Ureter (tissue), 1 donor: ENCODE measurements around the gene SLC7A8. TPM values are rescaled to one million over a fixed set of nuclear protein-coding genes. Genes with fewer than 3 reads are reported as not detected.

ENCODE experiments used
- DNase-seq: peaks from one replicate; pipeline ENCODE4 v3.0.0-alpha.2; 2020; ENCODE audit warnings: low spot score
- total RNA-seq: library from RNA; stranded (reverse); gene quantifications from one replicate; pipeline ENCODE4 v1.2.4, GENCODE V29; 2023
- donor health status: DM: yes; HTN: yes; CAD: no.

SLC7A8 gene
- total RNA-seq, 1 donor from 2014 or later = 58.5 TPM

GRCh38 chr14:23158779-23159178 is 24.7 kb downstream of the SLC7A8 start:
- no peak for DNase-seq

DNA sequence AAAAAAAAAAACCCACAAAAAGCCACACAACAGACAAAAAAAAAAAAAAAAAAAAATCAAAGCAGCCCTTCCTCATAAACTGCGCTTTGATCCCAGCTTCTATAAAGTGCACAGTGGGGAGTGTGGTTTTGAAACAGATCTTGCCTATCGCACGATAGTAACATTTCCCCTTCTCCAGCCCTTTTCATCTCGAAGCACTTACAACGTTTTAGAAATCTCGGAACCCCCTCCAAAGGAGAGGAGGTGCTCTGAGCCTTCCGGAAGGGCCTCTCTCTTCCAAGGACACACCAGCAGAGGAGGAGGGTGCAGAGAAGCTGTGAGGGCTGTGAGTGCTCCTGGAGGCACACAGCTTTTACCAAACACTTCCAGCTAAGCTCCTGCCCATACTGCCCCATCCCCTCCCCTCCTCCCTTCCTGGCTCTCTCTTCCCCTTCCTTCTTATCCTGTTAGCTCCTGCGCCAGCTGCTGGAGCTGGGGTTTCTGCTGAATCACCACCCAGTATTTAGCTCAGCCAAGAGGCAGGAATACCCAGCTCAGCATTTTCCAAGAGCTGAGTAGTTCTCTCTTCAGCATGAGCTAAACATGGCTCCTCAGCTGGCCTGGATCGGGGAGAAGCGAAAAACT is 28.4 kb downstream of the SLC7A8 start:
- peak; percentile 82 for DNase-seq

DNA sequence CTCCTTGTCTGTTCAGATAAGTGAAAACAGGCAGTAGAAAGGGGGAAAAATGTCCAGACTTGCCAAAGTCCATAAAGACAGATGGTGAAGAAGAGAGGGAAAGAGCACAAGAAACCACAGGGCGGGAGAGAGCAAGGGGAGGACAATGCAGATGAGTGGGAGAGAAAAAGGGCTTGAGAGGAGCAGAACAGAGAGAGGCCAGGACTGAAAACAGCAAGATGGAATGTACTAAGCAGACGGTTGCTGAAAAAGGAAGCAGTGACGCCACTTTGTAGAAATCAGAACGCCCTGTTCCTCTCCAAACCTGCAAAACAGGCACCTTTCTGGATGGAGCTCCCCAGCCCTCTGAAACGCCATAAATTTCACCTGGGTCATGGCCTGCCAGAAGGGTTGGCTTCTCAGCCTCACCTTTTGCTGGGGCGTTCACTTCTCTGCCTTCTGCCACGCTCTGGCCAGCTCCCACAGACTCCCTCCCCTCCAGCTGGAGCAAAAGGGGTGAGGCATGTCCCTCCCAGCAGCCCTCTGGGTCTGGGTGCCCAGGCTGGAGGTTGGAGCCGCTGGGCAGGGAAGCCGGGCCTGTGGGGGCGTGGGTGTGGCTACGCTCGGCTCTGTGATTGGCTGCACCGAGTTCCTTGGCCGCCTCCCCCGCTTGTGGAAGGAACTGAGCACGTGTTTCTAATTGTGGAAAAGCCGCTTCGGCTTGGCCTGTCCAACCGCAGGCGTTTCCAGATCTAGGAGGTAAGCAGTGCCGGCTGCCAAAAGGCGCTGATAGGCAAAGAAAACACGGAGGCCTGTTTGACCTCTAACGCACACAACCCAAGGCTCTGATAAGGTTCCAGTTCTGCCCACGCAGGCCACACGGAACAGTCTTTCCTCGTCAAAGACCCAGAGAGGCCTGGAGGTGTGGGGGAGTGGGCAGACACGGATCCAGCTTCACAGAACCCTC is 29.3 kb downstream of the SLC7A8 start:
- peak; percentile 94 for DNase-seq

DNA sequence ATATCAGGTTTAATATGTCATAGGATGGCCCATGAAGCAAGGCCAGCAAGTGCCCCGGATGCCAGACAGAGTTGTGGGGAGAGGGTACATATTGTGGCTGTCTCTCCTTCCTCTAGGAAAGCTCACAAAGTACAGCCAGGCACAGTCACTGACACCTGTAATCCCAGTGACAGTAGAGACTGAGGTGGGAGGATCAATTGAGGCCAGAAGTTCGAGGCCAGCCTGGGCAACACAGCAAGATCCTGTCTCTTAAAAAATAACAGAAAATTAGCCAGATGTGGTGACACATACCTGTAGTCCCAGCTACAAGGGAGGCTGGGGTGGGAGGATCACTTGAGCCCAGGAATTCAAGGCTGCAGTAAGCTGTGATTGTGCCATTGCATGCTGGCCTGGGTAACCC is 32.1 kb downstream of the SLC7A8 start:
- no peak for DNase-seq

DNA sequence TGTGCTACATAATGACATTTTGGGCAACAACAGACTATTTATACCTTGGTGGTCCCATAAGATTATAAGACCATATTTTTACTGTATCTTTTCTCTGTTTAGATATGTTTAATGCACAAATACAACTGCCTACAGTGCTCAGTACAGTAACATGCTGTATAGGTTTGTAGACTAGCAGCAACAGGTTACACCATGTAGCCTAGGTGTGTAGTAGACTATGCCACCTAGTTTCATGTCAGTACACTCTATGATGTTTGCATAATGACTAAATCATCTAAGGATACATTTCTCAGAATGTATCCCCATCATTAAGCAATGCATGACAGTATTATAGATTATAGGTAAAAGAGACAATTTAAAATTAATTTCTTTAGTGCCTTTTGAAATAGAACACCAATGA is 33.7 kb downstream of the SLC7A8 start:
- no peak for DNase-seq

DNA sequence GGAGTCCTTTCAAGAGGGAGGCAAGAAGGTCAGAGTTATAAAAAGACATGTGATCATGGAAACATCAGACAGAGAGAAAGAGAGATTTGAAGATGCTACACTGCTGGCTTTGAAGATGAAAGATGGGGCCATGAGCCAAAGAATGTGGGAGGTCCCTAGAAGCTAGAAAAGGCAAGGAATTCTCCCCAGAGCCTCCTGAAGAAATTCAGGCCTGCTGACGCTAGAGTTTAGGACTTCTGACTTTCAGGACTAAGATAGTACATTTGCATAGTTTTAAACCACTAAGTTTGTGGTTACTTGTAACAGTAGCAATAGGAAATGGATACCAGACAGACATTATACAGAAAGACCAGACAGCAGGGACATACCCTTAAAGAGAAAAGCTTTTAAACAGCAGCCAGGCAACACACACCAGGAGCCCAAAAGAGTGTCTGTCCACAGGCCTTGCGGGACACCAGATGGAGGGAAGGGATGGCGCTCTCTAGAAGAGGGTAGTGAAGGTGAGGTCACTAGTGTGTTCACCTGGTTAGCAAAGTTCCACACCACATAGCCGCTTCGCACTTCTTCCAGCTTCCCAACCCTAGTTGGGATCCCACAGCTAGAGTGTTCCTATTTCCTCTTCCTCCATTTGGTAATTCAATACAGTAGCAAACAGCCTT is 34.7 kb downstream of the SLC7A8 start:
- no peak for DNase-seq

- DNase-seq = no peak
Observed at GRCh38 chr14:23147676-23148075, 35.8 kb downstream of the SLC7A8 start.

DNA sequence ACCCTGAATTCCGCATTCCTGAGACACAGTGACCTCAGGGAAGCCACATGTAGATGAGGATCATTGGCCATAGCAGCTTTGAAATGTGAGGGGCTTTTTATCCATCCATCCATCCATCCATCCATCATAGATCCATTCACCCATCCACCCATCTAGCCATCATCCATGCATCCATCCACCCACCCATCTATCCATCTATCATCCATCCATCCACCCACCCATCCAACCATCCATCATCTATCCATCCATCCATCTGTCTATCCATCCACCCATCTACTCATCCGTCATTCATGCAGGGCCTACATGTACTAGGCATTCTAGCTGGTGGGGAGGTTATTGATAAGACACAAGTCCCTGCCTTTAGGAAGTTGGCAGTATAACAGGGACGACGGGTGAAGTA is 36.5 kb downstream of the SLC7A8 start:
- no peak for DNase-seq

- DNase-seq = no peak
Observed at GRCh38 chr14:23146351-23146910, 37.0 kb downstream of the SLC7A8 start.

- DNase-seq = no peak
Observed at GRCh38 chr14:23145794-23146350, 37.6 kb downstream of the SLC7A8 start.

DNA sequence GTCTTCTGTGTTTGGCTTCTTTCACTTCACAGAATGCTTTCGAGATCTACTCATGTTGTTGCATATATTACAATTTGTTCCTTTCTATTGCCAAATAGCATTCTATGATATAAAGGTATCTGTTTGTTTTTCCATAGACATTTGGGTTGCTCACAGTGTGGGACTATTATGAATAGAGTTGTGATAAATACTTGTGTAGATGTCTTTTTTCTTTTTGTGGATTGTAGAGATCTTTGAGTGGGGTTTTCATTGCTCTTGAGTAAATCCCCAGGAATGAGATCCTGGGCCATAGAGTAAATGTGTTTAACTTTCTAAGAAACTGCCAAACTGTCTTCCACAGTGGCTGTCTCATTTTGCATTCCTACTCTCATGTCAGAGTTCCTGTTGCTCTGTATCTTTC is 39.5 kb downstream of the SLC7A8 start:
- no peak for DNase-seq

- DNase-seq = no peak
Observed at GRCh38 chr14:23142826-23143225, 40.6 kb downstream of the SLC7A8 start.

GRCh38 chr14:23141706-23142444 is 41.6 kb downstream of the SLC7A8 start:
- peak; percentile 72 for DNase-seq

DNA sequence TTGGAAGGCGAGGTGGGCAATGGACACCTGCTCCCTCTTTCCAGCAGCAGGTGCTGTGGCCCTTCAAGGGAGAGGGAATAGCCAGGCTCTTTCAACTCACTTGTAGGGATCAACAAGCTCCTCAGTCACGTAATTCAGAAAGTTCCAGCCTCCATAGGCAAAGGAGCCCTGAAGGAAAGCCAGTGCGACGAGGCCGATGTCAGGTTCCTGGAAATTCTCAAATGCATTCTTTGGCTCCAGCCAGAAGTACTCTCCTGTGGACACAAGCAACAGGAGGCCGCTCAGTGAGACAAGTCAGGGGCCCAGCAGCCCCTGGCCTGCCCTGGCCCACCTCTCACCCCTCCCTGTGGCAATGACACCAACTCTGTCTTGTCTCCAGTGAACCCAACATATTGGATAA is 43.1 kb downstream of the SLC7A8 start:
- no peak for DNase-seq

- no peak for DNase-seq
Observed at GRCh38 chr14:23139874-23140273, 43.6 kb downstream of the SLC7A8 start.

- DNase-seq = no peak
Observed at GRCh38 chr14:23137813-23138535, 45.5 kb downstream of the SLC7A8 start.

DNA sequence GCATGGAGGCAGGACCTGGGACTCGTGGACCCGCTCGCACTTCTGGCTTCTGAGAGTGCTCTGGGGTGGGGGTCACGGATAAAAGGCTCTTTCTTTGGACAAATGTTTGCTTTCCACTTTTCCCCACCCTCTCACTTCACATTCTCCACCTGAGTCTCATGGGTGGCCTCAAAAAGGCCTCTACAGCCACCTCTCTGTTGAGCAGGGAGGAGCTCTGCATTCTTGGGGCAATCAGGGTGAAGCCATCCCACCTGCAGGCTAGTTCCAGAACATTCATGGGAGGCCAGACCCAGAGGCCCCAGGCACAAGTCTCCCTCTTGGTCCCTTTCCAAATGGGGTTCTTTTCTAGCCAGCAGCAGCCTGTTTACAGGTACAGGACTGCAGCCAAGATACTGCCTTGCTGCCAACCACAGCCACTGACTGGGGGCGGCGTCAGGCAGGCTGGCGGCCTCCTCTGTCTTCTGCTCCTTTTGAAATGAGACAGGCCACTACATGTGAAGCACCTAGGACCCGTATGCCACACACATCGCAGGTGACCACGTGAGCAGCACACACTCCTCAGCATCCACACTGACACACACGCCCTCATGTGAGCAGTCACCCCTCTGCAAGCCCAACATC is 46.2 kb downstream of the SLC7A8 start:
- DNase-seq = no peak

DNA sequence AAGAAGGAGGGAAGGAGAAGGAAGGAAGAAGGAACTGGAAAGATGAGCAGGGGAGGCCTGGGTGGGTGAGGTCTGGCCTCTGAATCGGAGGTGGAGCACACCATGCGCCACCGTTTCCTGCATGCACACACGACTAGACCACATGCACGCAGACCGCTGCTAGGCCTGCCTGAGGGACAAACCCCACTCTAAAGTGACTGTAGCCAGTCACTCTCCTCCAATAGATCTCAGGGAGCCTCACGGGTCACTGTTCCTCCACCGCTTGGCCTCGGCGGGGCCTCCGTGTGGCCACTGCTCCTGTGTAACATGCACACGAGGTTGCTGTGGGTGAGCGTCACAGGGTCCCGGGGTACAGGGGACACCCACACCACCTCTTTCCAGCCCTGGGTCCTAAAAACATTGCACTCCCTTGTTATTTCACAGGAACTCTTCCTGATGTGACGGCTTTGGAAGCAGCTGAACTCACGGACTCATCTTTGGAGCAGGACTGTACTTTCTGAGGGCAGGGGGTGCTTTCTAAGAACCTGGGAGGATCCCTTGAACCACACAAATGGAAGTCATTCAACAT is 46.8 kb downstream of the SLC7A8 start:
- no peak for DNase-seq

- no peak for DNase-seq
Observed at GRCh38 chr14:23132970-23133369, 50.5 kb downstream of the SLC7A8 start.

GRCh38 chr14:23131482-23131881 is 52.0 kb downstream of the SLC7A8 start:
- DNase-seq = no peak
